HG03060 (cell line): ENCODE data around the gene FKBP6.
"Not testable (repeated sequence)": the region's sequence is repeated elsewhere in the genome, so short reads cannot be mapped to it uniquely, and the experiment has no call there.

ENCODE experiments used
- ATAC-seq: cut with Tn5 transposase; IDR thresholded peaks from one replicate; pipeline ENCODE4 v1.9.1; 2021; ENCODE audit warnings: low read depth, moderate number of reproducible peaks; ENCODE audit not compliant: unreplicated experiment

Gene FKBP6

DNA sequence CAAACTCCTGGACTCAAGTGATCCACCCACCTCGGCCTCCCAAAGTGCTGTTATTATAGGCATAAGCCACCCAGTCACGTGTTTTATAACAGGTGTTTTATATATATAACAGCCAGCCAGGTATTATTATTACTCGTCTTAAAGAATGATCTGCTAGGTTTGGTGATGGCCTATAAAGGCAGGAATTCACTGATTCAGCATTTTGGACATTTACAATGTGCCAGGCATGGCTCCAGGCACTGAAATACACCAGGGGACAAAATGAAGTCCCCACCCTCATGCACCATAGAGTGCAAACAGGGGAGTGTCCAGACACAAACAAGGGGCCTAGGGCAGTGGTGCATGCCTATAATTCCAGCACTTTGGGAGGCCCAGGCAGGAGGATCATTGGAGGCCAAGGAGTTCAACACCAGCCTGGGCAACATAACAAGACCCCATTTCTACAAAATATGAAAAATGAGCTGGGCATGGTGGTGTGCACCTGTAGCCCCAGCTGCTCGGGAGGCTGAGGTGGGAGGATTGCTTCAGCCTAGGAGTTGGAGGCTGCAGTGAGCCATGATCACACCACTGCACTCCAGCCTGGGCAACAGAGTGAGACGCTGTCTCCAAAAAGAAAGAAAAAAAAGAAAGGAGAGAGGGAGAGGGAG is 4.4 kb upstream of the FKBP6 start:
- ATAC-seq: not testable (repeated sequence)

GRCh38 chr7:73324081-73324845 is 3.7 kb upstream of the FKBP6 start:
- not testable (repeated sequence) for ATAC-seq

- not testable (repeated sequence) for ATAC-seq
Measured at GRCh38 chr7:73325424-73325823, 2.5 kb upstream of the FKBP6 start.

DNA sequence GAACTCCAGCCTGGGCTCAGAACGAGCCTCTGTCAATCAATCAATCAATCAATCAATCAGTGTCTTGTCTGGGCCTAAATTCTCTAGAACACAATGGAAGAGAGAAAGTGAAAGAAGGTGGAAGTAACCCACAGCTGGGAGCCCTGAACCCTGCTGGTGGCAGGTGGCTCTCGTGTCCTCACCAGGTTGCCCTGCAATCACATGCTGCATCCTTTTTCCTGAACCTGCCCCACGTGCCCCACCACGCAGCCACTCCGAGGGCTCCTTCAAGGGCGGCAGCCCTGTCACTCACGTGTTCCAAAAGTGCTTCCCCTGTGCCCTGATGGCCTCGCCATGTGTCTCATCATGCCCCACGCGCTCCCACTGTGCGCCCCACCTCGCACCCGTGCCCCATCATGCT is 512 bp upstream of the FKBP6 start:
- not testable (repeated sequence) for ATAC-seq

- no peak for ATAC-seq
Measured at GRCh38 chr7:73328696-73329095, 735 bp downstream of the FKBP6 start.

DNA sequence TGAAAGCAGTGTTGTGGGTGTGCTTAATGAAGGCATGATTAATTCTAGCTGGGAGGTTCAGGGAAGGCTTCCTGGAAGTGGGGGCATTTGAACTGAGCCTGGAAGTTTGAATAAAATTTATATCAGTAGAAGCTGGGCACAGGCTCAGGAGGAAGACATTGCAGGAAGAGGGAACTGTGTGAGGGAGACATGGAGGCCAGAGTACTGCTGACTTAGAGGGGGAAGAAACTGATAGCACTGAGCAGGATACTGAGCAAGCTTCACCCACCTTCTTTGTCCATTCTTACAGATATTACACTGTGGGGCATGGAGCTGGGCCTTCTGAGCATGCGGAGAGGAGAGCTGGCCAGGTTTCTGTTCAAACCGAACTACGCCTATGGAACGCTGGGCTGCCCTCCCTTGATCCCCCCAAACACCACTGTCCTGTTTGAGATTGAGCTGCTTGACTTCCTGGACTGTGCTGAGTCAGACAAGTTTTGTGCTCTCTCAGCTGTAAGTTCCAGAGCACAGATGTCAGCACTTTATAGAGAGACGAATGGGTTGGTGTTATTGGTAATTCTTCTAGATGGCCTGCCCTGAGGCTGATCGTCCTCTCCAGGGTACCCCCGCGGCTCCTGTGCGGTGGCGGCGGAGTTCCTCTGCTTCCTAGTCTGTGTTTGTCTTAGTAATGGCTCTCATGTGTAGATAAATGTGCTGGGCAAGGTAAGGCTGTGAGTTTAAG is 2.1 kb downstream of the FKBP6 start:
- no peak for ATAC-seq

GRCh38 chr7:73330772-73331171 is 2.8 kb downstream of the FKBP6 start:
- no peak for ATAC-seq

DNA sequence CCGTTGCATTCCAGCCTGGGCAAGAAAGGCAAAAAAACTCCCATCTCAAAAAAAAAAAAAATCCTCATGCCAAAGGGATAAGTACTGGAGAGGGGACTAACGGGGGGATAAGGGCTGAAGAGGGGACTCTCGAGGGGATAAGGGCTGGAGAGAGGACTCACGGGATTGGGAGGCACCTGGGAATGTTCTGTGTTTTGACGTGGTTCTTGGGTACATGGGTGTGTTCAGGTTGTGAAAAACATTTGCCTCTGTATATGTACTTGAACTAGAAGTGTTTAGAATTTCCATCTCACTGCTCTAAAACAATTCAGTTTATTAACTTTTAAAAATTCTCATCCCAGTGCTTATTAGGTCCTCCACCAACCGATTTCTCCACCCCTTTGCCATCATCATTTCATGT is 4.5 kb downstream of the FKBP6 start:
- no peak for ATAC-seq

GRCh38 chr7:73338321-73338720 is 10.4 kb downstream of the FKBP6 start:
- ATAC-seq: no peak

DNA sequence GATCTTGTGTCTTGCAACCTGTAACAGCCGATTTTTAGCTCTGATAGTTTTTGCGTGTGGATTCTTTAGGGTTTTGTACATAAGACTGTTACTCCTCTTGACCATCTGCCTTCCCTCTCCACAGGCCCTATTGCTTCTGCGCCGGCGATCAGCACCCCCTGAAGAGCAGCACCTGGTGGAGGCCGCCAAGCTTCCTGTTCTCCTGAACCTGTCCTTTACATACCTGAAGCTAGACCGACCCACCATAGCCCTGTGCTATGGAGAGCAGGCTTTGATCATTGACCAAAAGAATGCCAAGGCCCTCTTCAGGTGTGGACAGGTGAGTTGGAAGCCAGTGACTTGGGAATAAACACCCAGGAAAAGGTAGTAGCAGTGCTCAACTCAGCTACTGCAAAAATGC is 12.6 kb downstream of the FKBP6 start:
- no peak for ATAC-seq

- no peak for ATAC-seq
Measured at GRCh38 chr7:73341877-73342276, 13.9 kb downstream of the FKBP6 start.

GRCh38 chr7:73342645-73343044 is 14.7 kb downstream of the FKBP6 start:
- ATAC-seq: no peak

GRCh38 chr7:73343671-73344380 is 15.9 kb downstream of the FKBP6 start:
- ATAC-seq: no peak

DNA sequence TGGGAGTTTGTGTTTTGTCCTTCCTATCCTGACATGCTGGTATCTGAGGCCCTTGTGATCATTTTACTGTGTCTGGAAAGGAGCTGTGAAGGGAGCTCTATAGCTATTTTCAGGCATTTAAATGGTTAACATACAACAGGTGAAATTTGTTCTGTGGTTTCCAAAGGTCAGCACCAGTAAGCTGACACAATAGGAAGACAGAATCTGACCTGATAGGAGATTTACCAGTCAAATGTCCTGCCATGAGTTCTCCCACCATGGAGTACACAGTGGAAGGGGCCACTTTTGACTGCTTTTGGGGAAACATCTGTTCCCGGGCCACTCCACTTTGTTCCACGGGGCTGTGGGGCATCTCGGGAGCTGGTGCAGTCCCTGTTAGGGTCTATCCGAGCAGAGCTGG is 17.6 kb downstream of the FKBP6 start:
- no peak for ATAC-seq

DNA sequence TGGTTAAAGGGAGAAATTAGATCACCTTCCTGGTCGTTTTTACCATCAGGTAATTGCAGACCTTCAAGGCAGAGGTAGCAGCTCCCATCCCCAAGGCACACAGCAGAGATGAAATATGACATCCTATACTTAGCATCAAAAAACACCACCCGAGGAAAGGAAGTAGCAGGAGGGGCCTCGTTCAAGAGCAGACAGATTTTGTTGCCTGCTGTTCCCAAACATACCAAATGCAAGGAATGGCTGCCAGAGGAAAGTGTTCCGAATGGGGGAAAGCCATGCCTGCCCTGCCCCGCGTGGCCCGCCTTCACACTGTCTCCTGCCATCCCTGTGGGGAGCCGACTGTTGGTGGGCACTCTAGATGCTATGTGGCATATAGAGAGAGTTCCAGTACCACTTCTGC is 18.0 kb downstream of the FKBP6 start:
- no peak for ATAC-seq

DNA sequence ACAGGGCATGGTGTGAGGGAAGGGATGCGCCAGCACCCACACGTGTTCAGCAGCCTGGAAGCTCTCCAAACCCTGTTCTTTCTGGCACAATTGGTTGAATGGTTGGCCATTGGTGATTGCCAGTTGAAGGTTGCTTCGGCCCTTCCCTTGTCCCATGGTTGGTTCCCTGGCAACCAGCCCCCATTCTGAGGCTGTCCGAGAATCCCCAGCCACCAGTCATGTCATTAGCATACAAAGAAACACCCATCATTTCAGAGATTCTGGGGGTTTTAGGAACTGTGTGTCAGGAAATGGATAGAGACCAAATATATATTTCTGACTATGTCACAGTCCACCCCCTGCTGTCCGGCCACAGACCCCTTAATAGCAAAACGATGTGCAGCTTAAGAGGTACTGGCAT is 21.8 kb downstream of the FKBP6 start:
- no peak for ATAC-seq

- ATAC-seq: no peak
Measured at GRCh38 chr7:73350306-73351068, 22.5 kb downstream of the FKBP6 start.

GRCh38 chr7:73351447-73352167 is 23.6 kb downstream of the FKBP6 start:
- ATAC-seq: no peak

- ATAC-seq: no peak
Measured at GRCh38 chr7:73352784-73353183, 24.8 kb downstream of the FKBP6 start.

- ATAC-seq: no peak
Measured at GRCh38 chr7:73353243-73353642, 25.3 kb downstream of the FKBP6 start.
